Activated naive CD8-positive, alpha-beta T cell treated with anti-CD3 and anti-CD28 coated beads, Interleukin-2, amount 50 U/mL, for 24 hours (primary cell): ENCODE data around the gene LGALS12.
A peak's percentile ranks its signal among the peaks of the same experiment; 100 is the strongest.
"Not testable (repeated sequence)": the region's sequence is repeated elsewhere in the genome, so short reads cannot be mapped to it uniquely, and the experiment has no call there.

Experiments
- ATAC-seq: fragments of 150-1000 bp; cut with Tn5 transposase; one replicate; pipeline ENCODE4 v1.10.0; 2021
- DNase-seq: peaks from one replicate; pipeline ENCODE4 v3.0.0; 2021
- H3K27ac Mint-ChIP-seq: one replicate; pipeline ENCODE4 v1.8.0; 2021; ENCODE audit warnings: mild to moderate bottlenecking, mixed read lengths
- H3K27me3 Mint-ChIP-seq: one replicate; pipeline ENCODE4 v1.8.0; 2021; ENCODE audit warnings: mixed read lengths
- H3K36me3 Mint-ChIP-seq: one replicate; pipeline ENCODE4 v1.8.0; 2021; ENCODE audit warnings: low read depth, mixed read lengths
- H3K4me1 Mint-ChIP-seq: one replicate; pipeline ENCODE4 v1.8.0; 2021; ENCODE audit warnings: mixed read lengths
- H3K4me3 Mint-ChIP-seq: one replicate; pipeline ENCODE4 v1.8.0; 2021; ENCODE audit warnings: mild to moderate bottlenecking, moderate library complexity, mixed read lengths
- H3K9me3 Mint-ChIP-seq: one replicate; pipeline ENCODE4 v1.8.0; 2021; ENCODE audit warnings: mixed read lengths

Gene LGALS12

DNA sequence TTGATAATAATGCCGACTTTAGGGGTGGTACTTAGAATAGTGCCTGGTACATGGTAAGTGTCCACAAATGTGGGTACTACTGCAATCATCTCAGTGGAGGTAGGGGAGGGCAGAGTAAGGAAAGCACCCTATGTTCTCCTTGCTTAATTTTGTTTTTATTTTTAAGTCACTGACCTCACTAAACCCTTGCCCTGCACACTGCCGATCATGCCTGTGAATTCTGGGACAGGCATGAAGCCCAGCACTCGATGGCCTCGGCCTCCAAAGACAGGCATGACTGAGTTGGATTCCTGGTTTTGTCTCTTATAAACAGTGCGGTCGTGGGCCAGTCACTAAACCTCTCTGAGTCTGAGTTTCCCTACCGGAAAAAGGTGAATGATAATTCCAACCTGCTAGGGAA, 6.9 kb downstream of the LGALS12 start:
- Mint-ChIP-seq H3K9me3 (no peaks in the 10 kb centered on the region), H3K27ac (no peak overlapping the region), H3K27me3 (no peaks in the 10 kb centered on the region), H3K36me3 (no peaks in the 10 kb centered on the region), H3K4me1 (no peaks in the 10 kb centered on the region), H3K4me3 (no peak overlapping the region)
- ATAC-seq (no peak), DNase-seq (no peak)

DNA sequence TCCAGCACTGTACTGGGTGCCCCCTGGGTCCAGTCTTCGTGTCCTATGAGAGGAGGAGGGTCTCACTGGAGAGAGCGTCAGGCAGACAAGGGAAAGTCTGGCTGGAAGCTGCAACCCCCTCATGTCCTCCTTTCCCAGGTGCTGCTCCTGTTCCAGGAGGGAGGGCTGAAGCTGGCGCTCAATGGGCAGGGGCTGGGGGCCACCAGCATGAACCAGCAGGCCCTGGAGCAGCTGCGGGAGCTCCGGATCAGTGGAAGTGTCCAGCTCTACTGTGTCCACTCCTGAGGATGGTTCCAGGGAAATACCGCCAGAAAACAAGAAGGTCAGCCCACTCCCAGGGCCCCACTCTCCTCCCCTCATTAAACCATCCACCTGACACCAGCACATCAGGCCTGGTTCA, 10.2 kb downstream of the LGALS12 start:
- no peak for ATAC-seq
- H3K27ac Mint-ChIP-seq: no peak overlapping the region
- H3K9me3 Mint-ChIP-seq: no peaks in the 10 kb centered on the region
- no peaks in the 10 kb centered on the region for H3K27me3 Mint-ChIP-seq
- peaks cover 7% of the 10 kb centered on the region for H3K4me1 Mint-ChIP-seq
- no peak overlapping the region for H3K4me3 Mint-ChIP-seq
- DNase-seq: no peak
- no peaks in the 10 kb centered on the region for H3K36me3 Mint-ChIP-seq

DNA sequence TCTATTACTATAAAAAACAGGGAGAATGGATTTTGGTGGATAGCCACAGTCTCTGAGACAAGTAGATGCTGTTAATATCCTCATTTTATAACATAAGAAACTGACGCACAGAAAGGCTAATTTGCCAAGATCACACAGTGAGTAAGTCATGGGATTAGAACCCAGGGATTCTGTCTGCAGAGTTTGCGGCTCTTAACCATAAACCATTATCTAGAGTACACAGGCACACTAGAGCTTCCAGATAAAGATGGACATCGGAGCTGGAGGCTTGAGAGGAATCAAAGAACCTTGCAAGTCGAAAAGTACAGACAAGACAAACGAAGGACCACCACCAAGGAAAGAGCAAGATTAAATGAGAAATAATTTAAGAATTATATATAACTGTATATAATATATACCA, 11.3 kb downstream of the LGALS12 start:
- Mint-ChIP-seq H3K4me1 (peaks cover 7% of the 10 kb centered on the region), H3K36me3 (no peaks in the 10 kb centered on the region), H3K27me3 (no peaks in the 10 kb centered on the region), H3K9me3 (no peaks in the 10 kb centered on the region), H3K27ac (no peak overlapping the region), H3K4me3 (no peak overlapping the region)
- ATAC-seq: no peak
- DNase-seq: no peak

DNA sequence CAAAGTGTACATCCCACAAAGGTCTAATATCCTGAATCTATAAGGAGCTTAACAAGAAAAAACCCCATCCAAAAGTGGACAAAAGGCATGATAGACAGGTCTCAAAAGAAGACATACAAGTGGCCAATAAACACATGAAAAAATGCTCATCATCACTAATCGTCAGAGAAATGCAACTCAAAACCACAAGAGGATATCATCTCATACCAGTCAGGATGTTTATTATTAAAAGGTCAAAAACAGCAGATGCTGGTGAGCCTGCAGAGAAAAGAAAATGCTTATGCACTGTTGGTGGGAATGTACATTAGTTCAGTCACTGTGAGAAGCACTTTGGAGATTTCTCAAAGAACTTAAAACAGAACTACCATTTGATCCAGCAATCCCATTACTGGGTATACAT, 12.7 kb downstream of the LGALS12 start:
- H3K9me3 Mint-ChIP-seq: no peaks in the 10 kb centered on the region
- DNase-seq: no peak
- H3K4me3 Mint-ChIP-seq: no peak overlapping the region
- ATAC-seq: no peak
- no peaks in the 10 kb centered on the region for H3K36me3 Mint-ChIP-seq
- peaks cover 7% of the 10 kb centered on the region for H3K4me1 Mint-ChIP-seq
- H3K27ac Mint-ChIP-seq: no peak overlapping the region
- no peaks in the 10 kb centered on the region for H3K27me3 Mint-ChIP-seq

DNA sequence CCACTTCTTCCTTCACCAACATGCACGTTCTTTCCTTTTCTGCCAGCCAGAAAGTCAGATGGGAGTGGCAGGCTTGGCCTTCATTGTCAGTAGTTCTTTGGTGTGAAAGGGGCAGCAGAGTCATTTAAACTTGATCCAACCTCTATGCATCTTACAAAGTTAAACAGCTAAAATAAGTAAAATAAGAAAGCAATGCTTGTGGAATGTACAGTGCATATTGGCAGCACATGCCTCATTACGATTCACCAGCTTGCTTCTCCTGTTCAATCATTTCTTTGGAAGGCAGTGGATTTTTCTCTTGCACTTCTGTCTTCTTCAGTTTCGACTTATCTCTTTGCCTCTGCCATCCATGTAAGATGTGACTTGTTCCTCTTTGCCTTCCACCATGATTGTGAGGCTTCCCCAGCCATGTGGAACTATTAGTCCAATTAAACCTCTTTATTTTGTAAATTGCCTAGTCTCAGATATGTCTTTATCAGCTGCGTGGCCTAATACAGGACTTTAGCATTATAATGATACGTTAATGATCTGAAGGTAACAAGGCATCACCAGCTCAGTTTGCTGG, 14.8 kb downstream of the LGALS12 start:
- Mint-ChIP-seq H3K27ac (no peak overlapping the region), H3K9me3 (peaks cover 4% of the 10 kb centered on the region), H3K27me3 (no peaks in the 10 kb centered on the region), H3K4me1 (peaks cover 7% of the 10 kb centered on the region), H3K4me3 (no peak overlapping the region), H3K36me3 (no peaks in the 10 kb centered on the region)
- DNase-seq (no peak), ATAC-seq (no peak)

DNA sequence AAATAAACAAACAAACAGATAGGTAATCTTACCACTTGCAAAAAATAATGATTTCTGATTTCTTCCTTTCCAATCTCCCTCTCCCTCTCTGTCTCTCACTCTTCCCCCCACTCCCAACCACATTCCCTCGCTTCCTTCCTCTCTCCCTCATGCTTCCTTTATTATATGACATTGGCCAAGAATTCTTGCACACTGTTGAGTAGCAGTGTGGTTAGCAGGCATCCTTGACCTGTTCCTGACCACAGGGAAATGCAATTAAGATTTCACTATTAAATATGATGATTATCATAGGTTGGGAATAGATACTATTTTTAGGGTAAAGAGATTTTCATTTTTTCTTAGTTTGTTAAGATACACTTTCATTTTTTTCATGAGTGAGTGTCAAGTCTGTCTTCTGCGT, 16.0 kb downstream of the LGALS12 start:
- Mint-ChIP-seq H3K9me3 (peaks cover 4% of the 10 kb centered on the region), H3K4me1 (peaks cover 7% of the 10 kb centered on the region), H3K36me3 (no peaks in the 10 kb centered on the region), H3K27ac (no peak overlapping the region), H3K27me3 (no peaks in the 10 kb centered on the region), H3K4me3 (no peak overlapping the region)
- DNase-seq: no peak
- no peak for ATAC-seq

DNA sequence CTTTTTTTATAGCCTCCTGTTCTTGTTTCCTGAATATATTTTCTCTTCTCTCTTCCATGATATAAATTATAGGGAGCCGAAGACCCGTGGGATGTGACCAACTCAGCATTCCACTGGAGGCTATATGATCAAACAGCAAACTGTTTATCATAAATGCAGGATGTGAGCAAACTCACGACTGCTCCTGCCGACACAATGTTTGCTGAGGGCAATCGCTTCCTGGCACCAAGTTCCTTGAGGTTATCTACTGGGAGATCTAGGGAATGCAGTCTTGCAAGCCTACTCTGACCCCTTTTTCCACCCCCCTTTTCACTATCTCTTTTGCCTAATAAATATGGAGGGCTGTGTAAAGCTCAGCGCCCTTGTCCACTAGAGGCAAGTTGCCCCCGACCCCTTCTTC, 17.3 kb downstream of the LGALS12 start:
- Mint-ChIP-seq H3K27ac (no peak overlapping the region), H3K36me3 (no peaks in the 10 kb centered on the region), H3K4me1 (peaks cover 6% of the 10 kb centered on the region), H3K27me3 (no peaks in the 10 kb centered on the region), H3K4me3 (no peak overlapping the region), H3K9me3 (peaks cover 4% of the 10 kb centered on the region)
- no peak for ATAC-seq
- no peak for DNase-seq

DNA sequence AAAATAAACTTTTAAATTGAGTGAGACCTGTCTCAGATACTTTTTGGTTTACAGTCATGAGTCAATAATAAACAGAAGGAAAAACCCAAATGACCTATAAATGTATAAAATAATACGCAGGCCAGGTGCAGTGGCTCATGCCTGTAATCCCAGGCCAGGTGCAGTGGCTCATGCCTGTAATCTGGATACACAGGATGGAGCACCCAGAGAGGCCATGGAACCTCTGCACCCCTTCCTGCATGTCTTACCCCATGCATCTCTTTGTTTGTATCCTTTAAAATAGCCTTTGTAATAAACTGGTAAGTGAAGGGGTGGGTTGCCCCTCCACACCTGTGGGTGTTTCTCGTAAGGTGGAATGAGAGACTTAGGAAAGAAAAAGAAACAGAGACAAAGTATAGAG, 21.8 kb downstream of the LGALS12 start:
- H3K4me3 Mint-ChIP-seq: no peak overlapping the region
- ATAC-seq: no peak
- H3K27me3 Mint-ChIP-seq: no peaks in the 10 kb centered on the region
- H3K27ac Mint-ChIP-seq: no peak overlapping the region
- no peaks in the 10 kb centered on the region for H3K36me3 Mint-ChIP-seq
- peaks cover 4% of the 10 kb centered on the region for H3K9me3 Mint-ChIP-seq
- H3K4me1 Mint-ChIP-seq: peaks cover 32% of the 10 kb centered on the region
- no peak for DNase-seq

DNA sequence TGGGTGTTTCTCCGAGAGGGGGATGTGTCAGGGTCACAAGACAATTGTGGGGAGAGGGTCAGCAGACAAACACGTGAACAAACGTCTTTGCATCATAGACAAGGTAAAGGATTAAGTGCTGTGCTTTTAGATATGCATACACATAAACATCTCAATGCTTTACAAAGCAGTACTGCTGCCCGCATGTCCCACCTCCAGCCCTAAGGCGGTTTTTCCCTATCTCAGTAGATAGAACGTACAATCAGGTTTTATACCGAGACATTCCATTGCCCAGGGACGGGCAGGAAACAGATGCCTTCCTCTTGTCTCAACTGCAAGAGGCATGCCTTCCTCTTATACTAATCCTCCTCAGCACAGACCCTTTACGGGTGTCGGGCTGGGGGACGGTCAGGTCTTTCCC, 22.3 kb downstream of the LGALS12 start:
- H3K27ac Mint-ChIP-seq, H3K36me3 Mint-ChIP-seq, H3K9me3 Mint-ChIP-seq, H3K27me3 Mint-ChIP-seq, ATAC-seq, H3K4me3 Mint-ChIP-seq, DNase-seq: not testable (repeated sequence)
- H3K4me1 Mint-ChIP-seq: peaks cover 36% of the 10 kb centered on the region

DNA sequence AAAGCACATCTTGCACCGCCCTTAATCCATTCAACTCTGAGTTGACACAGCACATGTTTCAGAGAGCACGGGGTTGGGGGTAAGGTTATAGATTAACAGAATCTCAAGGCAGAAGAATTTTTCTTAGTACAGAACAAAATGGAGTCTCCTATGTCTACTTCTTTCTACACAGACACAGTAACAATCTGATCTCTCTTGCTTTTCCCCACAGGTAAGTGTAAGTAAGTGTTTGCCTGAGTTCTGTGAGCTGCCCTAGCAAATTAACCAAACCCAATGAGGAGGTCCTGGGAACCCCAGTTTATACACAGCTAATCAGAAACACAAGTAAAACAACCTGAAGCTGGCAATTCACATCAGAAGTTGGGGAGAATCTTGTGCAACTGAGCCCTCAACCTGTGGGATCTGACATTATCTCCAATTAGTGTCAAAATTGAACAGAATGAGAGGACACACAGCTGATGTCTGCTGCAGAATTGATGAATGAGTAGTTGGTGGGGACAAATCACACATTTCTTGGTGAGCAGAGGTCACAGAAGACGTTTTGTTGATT, 22.9 kb downstream of the LGALS12 start:
- H3K36me3 Mint-ChIP-seq, H3K9me3 Mint-ChIP-seq, ATAC-seq, DNase-seq, H3K27ac Mint-ChIP-seq, H3K27me3 Mint-ChIP-seq, H3K4me3 Mint-ChIP-seq: not testable (repeated sequence)
- peaks cover 43% of the 10 kb centered on the region for H3K4me1 Mint-ChIP-seq

DNA sequence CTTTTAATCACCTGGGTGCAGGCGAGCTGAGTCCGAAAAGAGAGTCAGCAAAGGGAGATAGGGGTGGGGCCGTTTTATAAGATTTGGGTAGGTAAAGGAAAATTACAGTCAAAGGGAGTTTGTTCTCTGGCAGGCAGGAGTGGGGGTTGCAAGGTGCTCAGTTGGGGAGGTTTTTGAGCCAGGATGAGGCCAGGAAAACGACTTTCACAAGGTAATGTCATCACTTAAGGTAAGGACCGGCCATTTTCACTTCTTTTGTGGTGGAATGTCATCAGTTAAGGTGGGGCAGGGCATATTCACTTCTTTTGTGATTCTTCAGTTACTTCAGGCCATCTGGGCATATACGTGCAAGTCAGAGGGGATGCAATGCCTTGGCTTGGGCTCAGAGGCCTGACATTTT, 23.5 kb downstream of the LGALS12 start:
- H3K36me3 Mint-ChIP-seq, H3K27me3 Mint-ChIP-seq, ATAC-seq, H3K9me3 Mint-ChIP-seq, H3K27ac Mint-ChIP-seq, H3K4me3 Mint-ChIP-seq, DNase-seq: not testable (repeated sequence)
- peaks cover 49% of the 10 kb centered on the region for H3K4me1 Mint-ChIP-seq

DNA sequence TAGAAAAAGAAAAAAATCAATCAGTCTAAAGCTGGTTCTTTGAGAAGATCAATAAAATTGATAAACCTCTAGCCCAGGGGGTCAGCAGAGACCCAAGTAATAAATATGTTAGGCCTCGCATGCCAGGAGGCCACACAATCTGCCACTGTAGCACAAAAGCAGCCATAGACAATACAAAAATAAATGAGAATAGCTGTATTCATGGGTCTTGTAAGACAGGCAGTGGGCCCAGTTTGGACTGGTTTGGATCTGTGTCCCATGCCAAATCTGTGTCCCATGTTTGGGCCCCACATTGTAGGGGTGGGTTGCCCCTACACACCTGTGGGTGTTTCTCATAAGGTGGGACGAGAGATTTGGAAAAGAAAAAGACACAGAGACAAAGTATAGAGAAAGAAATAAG, 24.1 kb downstream of the LGALS12 start:
- no peak overlapping the region for H3K4me3 Mint-ChIP-seq

DNA sequence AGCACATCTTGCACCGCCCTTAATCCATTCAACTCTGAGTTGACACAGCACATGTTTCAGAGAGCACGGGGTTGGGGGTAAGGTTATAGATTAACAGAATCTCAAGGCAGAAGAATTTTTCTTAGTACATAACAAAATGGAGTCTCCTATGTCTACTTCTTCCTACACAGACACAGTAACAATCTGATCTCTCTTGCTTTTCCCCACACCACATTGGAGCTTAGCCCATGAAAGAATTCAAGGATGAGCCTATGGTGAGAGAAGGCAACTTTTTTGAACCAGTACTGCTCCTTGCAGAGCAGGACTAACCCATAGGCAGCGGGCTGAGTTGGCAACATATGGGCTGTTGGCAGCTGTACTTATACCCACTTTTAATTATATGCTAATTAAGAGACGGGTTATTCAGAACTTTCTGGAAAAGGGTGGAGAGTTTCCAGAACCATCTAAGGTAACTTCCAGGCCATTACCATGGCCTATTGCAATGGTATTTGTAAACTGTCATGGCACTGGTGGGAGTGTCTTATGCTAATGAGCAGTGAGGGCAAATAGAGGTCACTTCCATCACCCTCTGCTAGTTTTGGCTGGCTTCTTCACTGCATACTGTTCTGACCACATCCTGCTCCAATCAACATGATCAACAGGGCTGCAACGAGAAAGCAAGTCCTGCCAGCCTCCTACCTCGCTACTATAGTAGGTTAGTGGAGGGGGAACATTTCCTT, 25.3 kb downstream of the LGALS12 start:
- H3K4me1 Mint-ChIP-seq: peaks cover 66% of the 10 kb centered on the region
- ATAC-seq (peak; percentile 79), DNase-seq (peak; percentile 37)
- H3K27ac Mint-ChIP-seq: peak overlapping the region; percentile 62
- not testable (repeated sequence) for H3K4me3 Mint-ChIP-seq, H3K9me3 Mint-ChIP-seq, H3K27me3 Mint-ChIP-seq, H3K36me3 Mint-ChIP-seq

More for the DNA sequence above, 24.1 kb downstream of the LGALS12 start:
- H3K36me3 Mint-ChIP-seq: no peaks in the 10 kb centered on the region
- DNase-seq (no peak), ATAC-seq (no peak)
- H3K27me3 Mint-ChIP-seq: no peaks in the 10 kb centered on the region
- H3K9me3 Mint-ChIP-seq: no peaks in the 10 kb centered on the region
- peaks cover 54% of the 10 kb centered on the region for H3K4me1 Mint-ChIP-seq
- no peak overlapping the region for H3K27ac Mint-ChIP-seq

DNA sequence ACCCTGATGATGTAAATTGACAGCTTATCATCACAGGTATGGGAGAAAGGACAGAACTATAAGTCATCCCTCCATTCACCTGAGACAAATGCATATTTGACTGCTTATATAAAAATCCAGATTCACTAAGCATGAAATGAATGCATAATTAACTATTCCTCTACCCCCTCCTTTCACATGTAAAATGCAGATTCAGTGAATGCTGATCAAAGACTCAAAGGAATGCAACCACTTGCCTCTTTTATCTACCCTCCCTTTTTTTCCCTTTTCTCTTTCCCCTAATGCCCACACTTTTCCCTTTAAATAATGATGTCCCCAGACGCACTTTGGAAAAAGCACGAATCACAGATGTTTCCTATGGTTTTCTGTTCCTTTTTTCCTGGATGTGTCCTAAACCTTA, 26.2 kb downstream of the LGALS12 start:
- ATAC-seq: no peak
- Mint-ChIP-seq H3K4me1 (peaks cover 75% of the 10 kb centered on the region), H3K4me3 (no peak overlapping the region), H3K27me3 (no peaks in the 10 kb centered on the region), H3K9me3 (no peaks in the 10 kb centered on the region), H3K36me3 (no peaks in the 10 kb centered on the region), H3K27ac (no peak overlapping the region)
- DNase-seq: no peak

DNA sequence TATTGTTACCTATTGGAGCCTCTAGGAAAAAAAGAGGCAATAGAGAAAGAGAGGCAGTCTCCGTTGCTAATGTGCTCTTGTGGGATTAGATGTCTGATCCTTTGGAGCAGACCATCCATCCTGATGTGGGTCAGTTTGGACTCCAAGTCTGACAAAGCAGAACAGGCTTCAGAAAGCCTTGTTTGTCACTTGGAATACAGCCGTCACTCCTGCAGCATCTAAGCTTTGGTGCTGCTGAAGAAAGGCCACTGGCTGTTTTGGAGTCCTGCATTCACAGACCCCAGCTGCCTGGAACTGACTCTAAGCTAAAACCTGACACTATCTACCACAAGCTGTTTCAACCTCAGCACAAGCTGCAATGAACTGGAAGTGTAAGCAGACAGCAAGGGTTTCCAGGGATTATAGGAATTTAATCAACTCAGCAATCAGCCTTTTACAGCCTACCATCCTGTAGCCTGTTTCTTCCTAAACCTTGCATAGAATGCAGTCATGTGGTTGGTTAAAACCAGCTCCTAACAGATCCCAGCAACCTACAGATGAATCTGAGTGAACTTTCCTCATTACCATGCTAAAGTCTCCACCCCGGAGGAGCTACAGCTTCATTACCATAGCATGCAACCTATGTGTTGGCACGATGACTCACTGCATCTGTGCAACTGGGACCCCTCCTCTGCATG, 27.1 kb downstream of the LGALS12 start:
- Mint-ChIP-seq H3K9me3 (no peaks in the 10 kb centered on the region), H3K36me3 (no peaks in the 10 kb centered on the region), H3K4me1 (peaks cover 82% of the 10 kb centered on the region), H3K27me3 (no peaks in the 10 kb centered on the region), H3K27ac (no peak overlapping the region), H3K4me3 (no peak overlapping the region)
- ATAC-seq (no peak), DNase-seq (no peak)
